Spleen (tissue), 7 donors: ENCODE measurements around the gene MS4A4A.

Source experiments
- CTCF ChIP-seq, 11 experiments: fragments of 200-600 bp in 7 of 11; fragments of 450-650 bp in 4 of 11; sonication (generic) in 4 of 11; IDR thresholded peaks in 8 of 11; conservative IDR thresholded peaks in 3 of 11; 1 replicate in 7 of 11; 2 replicates in 4 of 11; pipeline versions ENCODE4 v1.4.0 to v1.8.0; 2016 to 2021; ENCODE audit warnings: antibody characterized with exemption in 11 of 11, inconsistent platforms in 4 of 11, mild to moderate bottlenecking in 1 of 11
- POLR2A ChIP-seq, 3 donors: fragments of 450-650 bp; IDR thresholded peaks; one replicate each; pipeline ENCODE4 v1.5.1; 2017; ENCODE audit warnings: antibody characterized with exemption in 3 of 3, mild to moderate bottlenecking in 1 of 3
- POLR2AphosphoS5 ChIP-seq, 3 donors: sonication (generic); formaldehyde crosslinking; IDR thresholded peaks; one replicate each; pipeline ENCODE4 v1.5.1; 2017; ENCODE audit warnings: antibody characterized with exemption in 3 of 3
- donor health status: DM: no; HTN: no; CAD: no; lungs with moderate emphysema.
- donor health status: DM: no; HTN: no; CAD: no.
- donor health status: DM: no; HTN: no; CAD: no.

- TF ChIP-seq POLR2A (IDR thresholded peaks at IDR 0.05) (no peak), POLR2AphosphoS5 (IDR thresholded peaks at IDR 0.05) (no peak), CTCF (IDR thresholded peaks at IDR 0.05 in 8 of 11, conservative IDR thresholded peaks at IDR 0.05 in 3 of 11) (no peak)
These were observed 77.3 kb downstream of the MS4A4A start for GRCh38 chr11:60357771-60358170.
